Right cardiac atrium (tissue), 5 donors: ENCODE results near the gene ATG10. TPM values are rescaled to one million over a fixed set of nuclear protein-coding genes. Genes with fewer than 3 reads are reported as not detected.
"Not testable (repeated sequence)": the region's sequence is repeated elsewhere in the genome, so short reads cannot be mapped to it uniquely, and the experiment has no call there.

ENCODE experiments used
- ATAC-seq, 2 donors: fragments of 200-7000 bp; cut with Tn5 transposase; one replicate each; pipeline versions ENCODE4 v1.8.0 to v1.9.1; 2020; ENCODE audit warnings: moderate library complexity in 2 of 2, mild to moderate bottlenecking in 1 of 2
- DNase-seq, 3 donors: peaks; one replicate each; pipeline ENCODE4 v3.0.0-alpha.2; 2020
- H3K27ac ChIP-seq: one replicate; pipeline ENCODE4 v1.5.1; 2013; ENCODE audit warnings: mild to moderate bottlenecking, low read length, control low read depth, moderate library complexity
- H3K27me3 ChIP-seq: one replicate; pipeline ENCODE4 v1.6.1; 2013; ENCODE audit not compliant: control insufficient read depth, insufficient read depth
- H3K4me1 ChIP-seq: one replicate; pipeline ENCODE4 v1.6.1; 2013; ENCODE audit warnings: low read length; ENCODE audit not compliant: control insufficient read depth, insufficient read depth
- H3K4me3 ChIP-seq: one replicate; pipeline ENCODE4 v1.5.1; 2013; ENCODE audit warnings: low read length, control low read depth
- H3K9me3 ChIP-seq: one replicate; pipeline ENCODE4 v1.6.1; 2013; ENCODE audit warnings: low read length; ENCODE audit not compliant: control insufficient read depth
- WGBS: extraction: QIAGEN DNeasy Blood & Tissue Kit; methylation state at CpG from one replicate; pipeline ENCODE4 v1.1.7; 2013; 5-methylcytosine and 5-hydroxymethylcytosine counted together
- intact Hi-C, 4 donors: fragments of 100-400 bp; cut with DNase I; formaldehyde crosslinking; loops; one replicate each; pipeline versions ENCODE4 v1.11.0 to v1.14.0; 2022 to 2023
- polyA plus RNA-seq: library from polyadenylated mRNA; stranded (reverse); fragments of 200-250 nt; gene quantifications from one replicate; pipeline ENCODE4 v1.2.3, GENCODE V29; 2013
- total RNA-seq, 4 donors: library from RNA; stranded (reverse); fragmentation: NEBNext Ultra II Directional; extraction: Animal tissue kit (Norgen Biotek cat#: 25700); gene quantifications; one replicate each; pipeline ENCODE4 v1.2.1, GENCODE V29; 2021
- donor health status: healthy with polysubstance abuse.
- donor health status: DM: no; HTN: yes; CAD: no.
- donor health status: DM: no; HTN: no; CAD: no.
- donor health status: DM: no; HTN: yes; CAD: no; lungs with severe emphysema.
- donor health status: DM: yes; HTN: yes; CAD: no.

ATG10 gene
- total and polyA plus RNA-seq, 5 donors = 4.8 to 7.6 (median 5.3) TPM

DNA sequence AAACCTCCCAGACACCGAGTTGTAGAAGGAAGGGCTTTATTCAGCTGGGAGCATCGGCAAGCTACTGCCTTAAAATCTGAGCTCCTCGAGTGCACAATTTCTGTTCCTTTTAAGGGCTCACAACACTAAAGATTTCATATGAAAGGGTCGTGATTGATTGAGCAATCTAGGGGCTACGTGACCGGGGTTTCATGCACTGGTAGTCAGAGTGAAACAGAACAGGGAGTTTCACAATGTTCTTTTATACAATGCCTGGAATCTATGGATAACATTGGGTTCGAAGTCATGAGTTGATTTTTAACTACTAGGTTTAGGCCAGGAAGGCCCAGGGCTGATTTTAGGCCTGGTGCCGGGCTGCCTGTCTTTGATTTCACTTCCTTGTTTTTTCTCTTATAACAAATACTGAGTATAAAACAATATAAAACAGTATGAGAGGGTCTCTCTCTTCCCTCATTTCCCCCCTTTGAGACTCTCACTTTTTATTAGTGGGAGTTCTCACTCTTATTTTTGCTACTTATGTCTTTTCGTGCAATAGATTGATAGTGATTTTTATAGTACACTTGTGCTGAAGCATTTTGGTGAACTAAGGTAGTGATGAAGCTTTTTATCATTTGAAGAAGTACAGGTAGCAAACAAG lies 295.6 kb downstream of the ATG10 start:
- DNase-seq, intact Hi-C loops, H3K27me3 ChIP-seq, H3K4me3 ChIP-seq, ATAC-seq, H3K27ac ChIP-seq, H3K9me3 ChIP-seq, H3K4me1 ChIP-seq: not testable (repeated sequence)
- 95% methylated on average over 9 of the region's 9 CpGs for WGBS

DNA sequence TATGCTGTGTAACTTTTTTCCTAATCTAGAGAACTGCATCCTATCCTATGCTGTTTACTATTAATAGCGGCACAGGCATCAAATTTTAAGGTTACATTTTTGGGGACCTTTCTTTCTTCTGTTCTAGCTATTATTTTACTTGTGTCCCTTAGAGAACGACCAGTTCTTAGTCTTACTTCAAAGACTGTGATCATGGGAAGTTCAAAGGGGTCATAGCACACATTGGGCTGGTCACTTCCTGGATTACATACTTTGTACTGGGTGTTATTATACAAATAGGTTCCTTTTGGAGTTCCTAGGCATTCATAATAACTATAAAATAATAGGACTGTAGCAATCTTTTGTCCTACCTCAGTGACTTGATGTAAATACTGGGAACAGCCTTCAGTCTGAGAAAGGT lies 297.5 kb downstream of the ATG10 start:
- H3K4me1 ChIP-seq, H3K4me3 ChIP-seq, ATAC-seq, H3K27ac ChIP-seq, H3K27me3 ChIP-seq, DNase-seq, H3K9me3 ChIP-seq, intact Hi-C loops: not testable (repeated sequence)
- WGBS = 77% methylated on average over 2 of the region's 2 CpGs

- WGBS = 88% methylated on average over 24 of the region's 24 CpGs
- ATAC-seq = peak in 1 of 2 donors; percentile 28
- H3K4me3 ChIP-seq = not testable (repeated sequence)
These were observed 300.9 kb downstream of the ATG10 start for GRCh38 chr5:82272571-82273356.

DNA sequence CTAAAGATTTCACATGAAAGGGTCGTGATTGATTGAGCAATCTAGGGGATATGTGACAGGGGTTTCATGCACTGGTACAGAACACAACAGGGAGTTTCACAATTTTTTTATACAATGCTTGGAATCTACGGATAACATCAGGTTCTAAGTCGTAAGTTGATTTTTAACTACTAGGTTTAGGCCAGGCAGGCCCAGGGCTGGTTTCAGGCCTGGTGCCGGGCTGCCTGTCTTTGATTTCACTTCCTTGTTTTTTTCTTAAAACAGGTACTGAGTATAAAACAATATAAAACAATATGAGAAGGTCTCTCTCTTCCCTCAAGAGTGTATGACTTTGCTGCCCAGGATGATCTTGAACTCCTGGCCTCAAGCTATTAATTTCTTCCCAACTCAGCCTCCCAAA lies 301.6 kb downstream of the ATG10 start:
- intact Hi-C loops, H3K27ac ChIP-seq, H3K4me3 ChIP-seq, H3K9me3 ChIP-seq, H3K27me3 ChIP-seq, H3K4me1 ChIP-seq, ATAC-seq: not testable (repeated sequence)
- peak in 1 of 3 donors; percentile 45 for DNase-seq
- WGBS = 86% methylated on average over 4 of the region's 4 CpGs

More at GRCh38 chr5:82272571-82273356, 300.9 kb downstream of the ATG10 start:
- H3K27me3 ChIP-seq, intact Hi-C loops, H3K27ac ChIP-seq, H3K4me1 ChIP-seq, H3K9me3 ChIP-seq: not testable (repeated sequence)
- peak; percentile 12 to 49 (median 42) for DNase-seq

GRCh38 chr5:82274343-82275211 lies 302.8 kb downstream of the ATG10 start:
- Histone ChIP-seq H3K27me3 (no peaks in the 10 kb centered on the region), H3K4me3 (no peak overlapping the region), H3K4me1 (no peaks in the 10 kb centered on the region), H3K9me3 (no peaks in the 10 kb centered on the region), H3K27ac (no peak overlapping the region)
- DNase-seq (peak; percentile 15 to 65 (median 48)), ATAC-seq (no peak)
- intact Hi-C loops = no loop called here
- WGBS = 77% methylated on average over 31 of the region's 31 CpGs

GRCh38 chr5:82275216-82275664 lies 303.4 kb downstream of the ATG10 start:
- WGBS = 61% methylated on average over 1 of the region's 1 CpG
- Histone ChIP-seq H3K9me3 (no peaks in the 10 kb centered on the region), H3K27ac (no peak overlapping the region), H3K4me1 (no peaks in the 10 kb centered on the region), H3K4me3 (no peak overlapping the region), H3K27me3 (no peaks in the 10 kb centered on the region)
- intact Hi-C loops = no loop called here
- DNase-seq = no peak
- no peak for ATAC-seq

DNA sequence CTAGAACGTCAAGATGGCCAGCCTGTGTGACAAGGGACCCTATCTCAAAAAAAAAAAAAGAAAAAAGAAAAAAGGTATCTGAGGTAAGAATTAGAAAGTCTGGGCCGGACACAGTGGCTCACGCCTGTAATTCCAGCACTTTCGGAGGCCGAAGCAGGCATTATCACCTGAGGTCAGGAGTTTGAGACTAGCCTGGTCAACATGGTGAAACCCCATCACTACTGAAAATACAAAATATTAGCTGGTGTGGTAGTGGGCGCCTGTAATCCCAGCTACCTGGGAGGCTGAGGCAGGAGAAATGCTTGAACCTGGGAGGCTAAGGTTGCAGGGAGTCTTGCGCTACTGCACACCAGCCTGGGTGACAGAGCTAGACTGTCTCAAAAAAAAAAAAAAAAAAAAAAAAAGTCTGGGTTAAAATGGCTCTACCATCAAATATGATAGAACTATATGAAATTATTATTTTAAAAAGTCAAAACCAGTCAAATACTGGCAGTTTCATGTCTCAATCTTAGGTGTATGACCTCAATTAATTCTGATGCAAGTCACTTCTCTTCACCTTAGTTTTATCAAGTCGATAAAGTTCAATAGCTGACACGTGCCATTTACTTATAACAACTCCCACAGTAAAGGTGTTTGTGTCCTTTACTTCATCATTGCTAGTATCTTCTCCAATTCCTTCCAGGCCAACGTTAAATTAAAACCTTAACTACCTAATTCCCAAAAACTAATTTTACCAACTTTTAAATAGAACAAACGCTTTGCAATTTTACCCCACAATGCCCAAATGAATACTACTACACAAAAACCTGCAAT lies 305.2 kb downstream of the ATG10 start:
- intact Hi-C loops = no loop called here
- no peak overlapping the region for H3K27ac ChIP-seq
- H3K27me3 ChIP-seq = no peaks in the 10 kb centered on the region
- no peaks in the 10 kb centered on the region for H3K4me1 ChIP-seq
- no peaks in the 10 kb centered on the region for H3K9me3 ChIP-seq
- H3K4me3 ChIP-seq = peak overlapping the region; percentile 90
- DNase-seq (peak in 1 of 3 donors; percentile 36), ATAC-seq (no peak)
- 70% methylated on average over 11 of the region's 11 CpGs for WGBS

DNA sequence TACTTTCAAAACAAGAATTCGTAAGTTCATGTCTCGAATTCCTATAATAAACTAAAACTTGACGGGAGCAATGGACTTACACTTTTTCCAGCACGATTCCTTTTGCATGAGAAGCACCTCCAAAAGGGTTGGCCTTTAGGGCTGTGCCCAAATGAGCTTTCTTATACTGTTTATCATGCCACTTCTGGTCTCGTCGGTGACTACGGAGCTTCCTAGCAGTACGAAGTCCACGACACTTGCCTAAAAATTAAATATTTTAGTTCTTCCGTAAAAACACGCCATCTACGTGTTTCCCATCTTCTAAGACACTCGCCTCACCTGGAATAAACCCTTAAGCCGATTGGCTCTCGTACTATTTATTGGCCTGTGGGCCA lies 305.8 kb downstream of the ATG10 start:
- ATAC-seq = peak in 1 of 2 donors; percentile 6
- H3K9me3 ChIP-seq = no peaks in the 10 kb centered on the region
- intact Hi-C loops = no loop called here
- DNase-seq = no peak
- 2% methylated on average over 15 of the region's 15 CpGs for WGBS
- peak overlapping the region; percentile 34 for H3K27ac ChIP-seq
- peak overlapping the region; percentile 90 for H3K4me3 ChIP-seq
- no peaks in the 10 kb centered on the region for H3K27me3 ChIP-seq
- no peaks in the 10 kb centered on the region for H3K4me1 ChIP-seq

DNA sequence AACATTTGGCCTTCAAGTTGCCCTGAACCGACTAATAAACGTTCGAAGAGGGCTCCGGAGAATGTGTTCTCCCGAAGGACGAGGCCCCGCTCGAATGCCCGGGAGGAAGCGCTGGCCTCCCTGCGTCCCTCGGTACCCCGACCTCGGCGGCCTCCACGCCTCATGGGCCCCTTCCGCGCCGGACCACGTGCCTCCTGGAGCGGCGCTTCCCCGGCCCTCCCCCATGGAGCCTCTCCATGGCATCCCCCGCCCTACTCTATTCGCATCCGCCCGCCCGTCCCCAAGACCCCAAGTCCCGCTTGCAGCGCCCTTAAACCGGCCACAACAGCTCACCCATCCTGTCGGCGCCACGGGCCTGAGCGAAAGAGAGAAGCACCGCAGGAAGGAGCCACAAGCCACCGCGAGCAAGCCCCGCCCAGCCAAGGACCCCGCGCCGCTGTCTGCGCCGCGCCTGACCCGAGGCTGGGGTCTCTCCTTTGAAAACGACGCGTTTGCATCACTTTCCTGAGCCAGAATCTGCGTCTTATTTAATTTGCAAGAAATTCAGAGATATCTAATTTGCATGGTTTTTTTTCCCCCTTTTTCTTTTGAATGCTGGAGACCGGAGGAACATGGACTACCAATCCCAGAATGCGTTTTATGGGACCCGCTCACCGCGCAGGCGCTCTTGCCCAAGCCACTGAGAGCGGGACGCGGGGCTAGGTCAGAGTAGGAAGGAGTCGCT lies 306.3 kb downstream of the ATG10 start, which contains the start of gene RPS23:
Gene RPS23, minus strand, starts transcription at position 368 of the 724 bp plus-strand sequence. Its CDS starts 31 bp downstream, at position 337.
- ATAC-seq = peak; percentile 97 to 98

More for the DNA sequence above, 306.3 kb downstream of the ATG10 start, which contains the start of gene RPS23:
- Histone ChIP-seq H3K27ac (peak within 1 kb of the TSS; percentile 43), H3K4me3 (peak within 1 kb of the TSS; percentile 90), H3K9me3 (no peaks in the 10 kb centered on the region), H3K27me3 (no peaks in the 10 kb centered on the region), H3K4me1 (no peaks in the 10 kb centered on the region)
- WGBS = under 1% methylated on average over 60 of the region's 60 CpGs
- intact Hi-C loops = no loop called here
- DNase-seq = peak; percentile 93 to 97 (median 96)
